GM23338 (cell line): ENCODE data around the gene ZNF853. TPM values are rescaled to one million over a fixed set of nuclear protein-coding genes. Genes with fewer than 3 reads are reported as not detected.

Source experiments
- ATAC-seq: fragments of 200-7000 bp; cut with Tn5 transposase; 3 replicates; pipeline ENCODE4 v1.9.1; 2020
- DNase-seq: peaks from one replicate; pipeline ENCODE4 v3.0.0-alpha.2; 2015; ENCODE audit warnings: low spot score
- H2AFZ ChIP-seq: fragments of 200-600 bp; sonication (generic); 2 replicates; pipeline ENCODE4 v1.8.0; 2016; ENCODE audit warnings: antibody characterized with exemption, mild to moderate bottlenecking, moderate library complexity
- H3F3A ChIP-seq: fragments of 200-600 bp; sonication (generic); replicated peaks from 2 replicates; pipeline ENCODE4 v1.8.0; 2017; ENCODE audit warnings: antibody characterized with exemption, mixed run types, low read depth
- H3K27ac ChIP-seq: fragments of 200-600 bp; sonication (generic); 2 replicates; pipeline ENCODE4 v1.6.1; 2016; ENCODE audit warnings: low read depth
- H3K27me3 ChIP-seq: fragments of 200-600 bp; sonication (generic); 2 replicates; pipeline ENCODE4 v1.8.0; 2016; ENCODE audit warnings: mild to moderate bottlenecking, mixed run types, moderate library complexity; ENCODE audit not compliant: insufficient read depth
- H3K36me3 ChIP-seq: fragments of 200-600 bp; sonication (generic); 2 replicates; pipeline ENCODE4 v1.8.0; 2016; ENCODE audit warnings: mild to moderate bottlenecking; ENCODE audit not compliant: insufficient read depth
- H3K4me1 ChIP-seq: fragments of 200-600 bp; sonication (generic); 2 replicates; pipeline ENCODE4 v1.8.0; 2016; ENCODE audit warnings: mild to moderate bottlenecking, moderate library complexity; ENCODE audit not compliant: insufficient read depth
- H3K4me2 ChIP-seq: fragments of 200-600 bp; sonication (generic); 2 replicates; pipeline ENCODE4 v1.7.1; 2017; ENCODE audit warnings: mixed run types
- H3K4me3 ChIP-seq: fragments of 200-600 bp; sonication (generic); 2 replicates; pipeline ENCODE4 v1.6.1; 2016; ENCODE audit warnings: mixed run types
- H3K79me2 ChIP-seq: fragments of 200-600 bp; sonication (generic); replicated peaks from 2 replicates; pipeline ENCODE4 v1.8.0; 2017; ENCODE audit warnings: mild to moderate bottlenecking; ENCODE audit not compliant: insufficient read depth
- H3K9me2 ChIP-seq: fragments of 200-600 bp; sonication (generic); 2 replicates; pipeline ENCODE4 v1.8.0; 2017; ENCODE audit not compliant: insufficient read depth
- H4K20me1 ChIP-seq: fragments of 200-600 bp; sonication (generic); replicated peaks from 2 replicates; pipeline ENCODE4 v1.8.0; 2017; ENCODE audit warnings: mild to moderate bottlenecking; ENCODE audit not compliant: insufficient read depth
- H3K27ac Mint-ChIP-seq: 2 replicates; pipeline ENCODE4 v1.8.0; 2020; ENCODE audit warnings: inconsistent platforms, mild to moderate bottlenecking, moderate library complexity, mixed read lengths
- H3K27me3 Mint-ChIP-seq: 3 replicates; pipeline ENCODE4 v1.8.0; 2022; ENCODE audit warnings: low read depth, mild to moderate bottlenecking, moderate library complexity, mixed read lengths, inconsistent platforms; ENCODE audit not compliant: insufficient read depth, poor library complexity
- H3K36me3 Mint-ChIP-seq: 3 replicates; pipeline ENCODE4 v1.8.0; 2021; ENCODE audit warnings: low read depth, mild to moderate bottlenecking, inconsistent platforms, moderate library complexity, mixed read lengths
- H3K4me1 Mint-ChIP-seq: 3 replicates; pipeline ENCODE4 v1.8.0; 2020; ENCODE audit warnings: mild to moderate bottlenecking, inconsistent platforms, mixed read lengths
- H3K4me3 Mint-ChIP-seq: 3 replicates; pipeline ENCODE4 v1.8.0; 2021; ENCODE audit warnings: moderate library complexity, mild to moderate bottlenecking, inconsistent platforms, mixed read lengths
- H3K9me3 Mint-ChIP-seq: 3 replicates; pipeline ENCODE4 v1.8.0; 2020; ENCODE audit warnings: moderate library complexity, mild to moderate bottlenecking, inconsistent platforms, mixed read lengths
- CREB1 ChIP-seq: fragments of 250-450 bp; sonication (Bioruptor Pico); IDR thresholded peaks from 2 replicates; pipeline ENCODE4 v1.5.0; 2020; ENCODE audit warnings: low read depth, mild to moderate bottlenecking, moderate library complexity
- EZH2 ChIP-seq: fragments of 200-600 bp; sonication (generic); IDR thresholded peaks from one replicate; pipeline ENCODE4 v1.8.0; 2017; ENCODE audit warnings: antibody characterized with exemption, mild to moderate bottlenecking, low read depth; ENCODE audit not compliant: unreplicated experiment
- JUNB ChIP-seq: IDR thresholded peaks from one replicate; pipeline ENCODE4 v1.6.1; 2016; ENCODE audit warnings: antibody characterized with exemption; ENCODE audit not compliant: unreplicated experiment
- NANOG ChIP-seq: IDR thresholded peaks from 2 replicates; pipeline ENCODE4 v1.6.1; 2016; ENCODE audit warnings: antibody characterized with exemption, borderline replicate concordance
- REST ChIP-seq: IDR thresholded peaks from one replicate; pipeline ENCODE4 v1.6.1; 2018; ENCODE audit warnings: antibody characterized with exemption; ENCODE audit not compliant: unreplicated experiment
- STAT1 ChIP-seq: IDR thresholded peaks from one replicate; pipeline ENCODE4 v1.6.1; 2016; ENCODE audit warnings: antibody characterized with exemption; ENCODE audit not compliant: unreplicated experiment
- ZNF462 ChIP-seq: fragments of 250-450 bp; sonication (Bioruptor Pico); IDR thresholded peaks from 2 replicates; pipeline ENCODE4 v1.5.0; 2020; ENCODE audit warnings: mild to moderate bottlenecking, moderate library complexity
- polyA plus RNA-seq: library from polyadenylated mRNA; unstranded; fragments of >200 nt; fragmentation: Nextera tagmentation; extraction: Ambion mirVana; gene quantifications from 2 replicates; pipeline ENCODE4 v1.2.1, GENCODE V29; 2016
- total RNA-seq: library from RNA; depleted of rRNA; stranded (reverse); fragments of >200 nt; shearing (Covaris generic); gene quantifications from 2 replicates; pipeline ENCODE4 v1.2.3, GENCODE V29; 2014

ZNF853 gene
- total and polyA plus RNA-seq, 2 experiments from 2014 or later: 0.32 to 8.9 TPM

GRCh38 chr7:6565655-6566054, 49.8 kb upstream of the ZNF853 start (continued):
- TF ChIP-seq ZNF462 (CRISPR knock-in tag): no peak
- no peak for TF ChIP-seq REST

GRCh38 chr7:6567886-6568285, 47.5 kb upstream of the ZNF853 start:
- no peaks in the 10 kb centered on the region for H3K79me2 ChIP-seq
- no peak for TF ChIP-seq EZH2
- TF ChIP-seq STAT1: no peak
- no peak for TF ChIP-seq NANOG
- no peak for TF ChIP-seq ZNF462 (CRISPR knock-in tag)
- TF ChIP-seq CREB1 (CRISPR knock-in tag): no peak
- no peak for TF ChIP-seq JUNB

More at GRCh38 chr7:6567886-6568285, 47.5 kb upstream of the ZNF853 start:
- Histone ChIP-seq H3K4me2 (no peak overlapping the region), H3K4me1 (no peaks in the 10 kb centered on the region), H3K4me3 (no peak overlapping the region), H3F3A (no peaks in the 10 kb centered on the region), H2AFZ (no peak overlapping the region), H3K27ac (no peak overlapping the region), H3K9me2 (no peaks in the 10 kb centered on the region), H3K27me3 (no peaks in the 10 kb centered on the region), H3K36me3 (no peaks in the 10 kb centered on the region), H4K20me1 (no peaks in the 10 kb centered on the region)
- Mint-ChIP-seq H3K4me3 (no peak overlapping the region), H3K4me1 (no peaks in the 10 kb centered on the region; the same call in 2 of the 3 replicates), H3K27me3 (peaks cover 9% of the 10 kb centered on the region), H3K9me3 (no peaks in the 10 kb centered on the region), H3K36me3 (no peaks in the 10 kb centered on the region), H3K27ac (no peak overlapping the region)
- ATAC-seq (no peak), DNase-seq (no peak)
